MM.1S (cell line): ENCODE results near the gene DCST2.

ENCODE experiments used
- DNase-seq: peaks from one replicate; pipeline ENCODE4 v3.0.0-alpha.2; 2015
- H2AFZ ChIP-seq: fragments of 300-600 bp; sonication (generic); 2 replicates; pipeline ENCODE4 v1.6.0; 2016; ENCODE audit warnings: antibody characterized with exemption, low read length
- H3F3A ChIP-seq: fragments of 300-600 bp; sonication (generic); 2 replicates; pipeline ENCODE4 v1.6.1; 2016; ENCODE audit warnings: mild to moderate bottlenecking, antibody characterized with exemption, low read length, moderate library complexity, mixed read lengths; ENCODE audit not compliant: insufficient read depth
- H3K27ac ChIP-seq: fragments of 300-600 bp; sonication (generic); 2 replicates; pipeline ENCODE4 v1.5.1; 2016; ENCODE audit warnings: mild to moderate bottlenecking, low read length
- H3K27me3 ChIP-seq: fragments of 300-600 bp; sonication (generic); replicated peaks from 2 replicates; pipeline ENCODE4 v1.6.0; 2016; ENCODE audit warnings: low read length; ENCODE audit not compliant: insufficient read depth
- H3K36me3 ChIP-seq: fragments of 300-600 bp; sonication (generic); replicated peaks from 2 replicates; pipeline ENCODE4 v1.6.1; 2016; ENCODE audit warnings: mild to moderate bottlenecking, low read length, mixed read lengths; ENCODE audit not compliant: insufficient read depth
- H3K4me1 ChIP-seq: fragments of 300-600 bp; sonication (generic); 2 replicates; pipeline ENCODE4 v1.6.1; 2016; ENCODE audit warnings: low read length, mixed read lengths
- H3K4me2 ChIP-seq: fragments of 300-600 bp; sonication (generic); 2 replicates; pipeline ENCODE4 v1.6.0; 2016; ENCODE audit warnings: low read depth, low read length
- H3K4me3 ChIP-seq: fragments of 300-600 bp; sonication (generic); 2 replicates; pipeline ENCODE4 v1.5.1; 2016; ENCODE audit warnings: low read length, mixed read lengths
- H3K79me2 ChIP-seq: fragments of 300-600 bp; sonication (generic); 2 replicates; pipeline ENCODE4 v1.6.1; 2016; ENCODE audit warnings: mixed run types, low read length, mixed read lengths
- H3K9ac ChIP-seq: fragments of 300-600 bp; sonication (generic); 2 replicates; pipeline ENCODE4 v1.6.1; 2016; ENCODE audit warnings: low read length, mixed read lengths
- H3K9me2 ChIP-seq: fragments of 300-600 bp; sonication (generic); replicated peaks from 2 replicates; pipeline ENCODE4 v1.6.1; 2016; ENCODE audit warnings: mild to moderate bottlenecking, low read length, mixed read lengths; ENCODE audit not compliant: insufficient read depth
- H3K9me3 ChIP-seq: fragments of 300-600 bp; sonication (generic); replicated peaks from 2 replicates; pipeline ENCODE4 v1.6.1; 2016; ENCODE audit warnings: mild to moderate bottlenecking, low read length, mixed read lengths; ENCODE audit not compliant: insufficient read depth
- H4K20me1 ChIP-seq: fragments of 300-600 bp; sonication (generic); 2 replicates; pipeline ENCODE4 v1.6.1; 2016; ENCODE audit warnings: mild to moderate bottlenecking, low read length, moderate library complexity, mixed read lengths; ENCODE audit not compliant: insufficient read depth
- CTCF ChIP-seq: fragments of 300-600 bp; sonication (generic); IDR thresholded peaks from 2 replicates; pipeline ENCODE4 v1.5.1; 2016; ENCODE audit warnings: antibody characterized with exemption, low read length, mixed read lengths
- EZH2 ChIP-seq: fragments of 300-600 bp; sonication (generic); optimal IDR thresholded peaks from 2 replicates; pipeline ENCODE3; 2017; ENCODE audit warnings: low read depth, mild to moderate bottlenecking, antibody characterized with exemption, low read length, mixed read lengths
- EZH2phosphoT487 ChIP-seq: fragments of 300-600 bp; sonication (generic); IDR thresholded peaks from 2 replicates; pipeline ENCODE4 v1.6.1; 2018; ENCODE audit warnings: antibody characterized with exemption, low read length

Gene DCST2

GRCh38 chr1:154975409-154976059 lies 58.0 kb downstream of the DCST2 start:
- Histone ChIP-seq H4K20me1 (no peaks in the 10 kb centered on the region), H3K9ac (peak overlapping the region; percentile 86), H3K4me3 (peak overlapping the region; percentile 69), H3F3A (peaks cover 44% of the 10 kb centered on the region), H3K36me3 (peaks cover 9% of the 10 kb centered on the region), H3K27me3 (no peaks in the 10 kb centered on the region), H2AFZ (0 out of 2 replicates have a peak overlapping the region, but pooled peaks have one; percentile 0), H3K9me2 (no peaks in the 10 kb centered on the region), H3K4me2 (peak overlapping the region; percentile 73), H3K79me2 (peaks cover 84% of the 10 kb centered on the region), H3K4me1 (peaks cover 28% of the 10 kb centered on the region), H3K27ac (peak overlapping the region; percentile 90), H3K9me3 (no peaks in the 10 kb centered on the region)
- DNase-seq, result peak; percentile 92
- TF ChIP-seq CTCF (no peak), EZH2phosphoT487 (no peak), EZH2 (no peak)

GRCh38 chr1:154974808-154975408 lies 58.7 kb downstream of the DCST2 start:
- Histone ChIP-seq H2AFZ (peak overlapping the region; percentile 21; the same call in 1 of the 2 replicates), H3F3A (peaks cover 44% of the 10 kb centered on the region), H3K4me1 (peaks cover 32% of the 10 kb centered on the region), H4K20me1 (no peaks in the 10 kb centered on the region), H3K4me3 (peak overlapping the region; percentile 69), H3K79me2 (peaks cover 87% of the 10 kb centered on the region), H3K27ac (peak overlapping the region; percentile 90), H3K27me3 (no peaks in the 10 kb centered on the region), H3K9ac (peak overlapping the region; percentile 86), H3K9me3 (no peaks in the 10 kb centered on the region), H3K4me2 (peak overlapping the region; percentile 73), H3K9me2 (no peaks in the 10 kb centered on the region), H3K36me3 (peaks cover 9% of the 10 kb centered on the region)
- TF ChIP-seq EZH2 (no peak), CTCF (no peak), EZH2phosphoT487 (no peak)
- peak; percentile 99 for DNase-seq

- DNase-seq, result peak; percentile 100
- H2AFZ ChIP-seq, result peak within 1 kb of the TSS; percentile 21; the same call in 1 of the 2 replicates
- H3K9me3 ChIP-seq, result no peaks in the 10 kb centered on the region
- peaks cover 6% of the 10 kb centered on the region for H3K36me3 ChIP-seq
- H3K4me1 ChIP-seq, result peaks cover 39% of the 10 kb centered on the region
- peak within 1 kb of the TSS; percentile 86 for H3K9ac ChIP-seq
- H3K79me2 ChIP-seq, result peaks cover 88% of the 10 kb centered on the region
- H4K20me1 ChIP-seq, result no peaks in the 10 kb centered on the region
- peak within 1 kb of the TSS; percentile 90 for H3K27ac ChIP-seq
- no peak for TF ChIP-seq CTCF
- no peak for TF ChIP-seq EZH2
- no peak for TF ChIP-seq EZH2phosphoT487
- H3K4me2 ChIP-seq, result peak within 1 kb of the TSS; percentile 73
- no peaks in the 10 kb centered on the region for H3K9me2 ChIP-seq
- H3K27me3 ChIP-seq, result no peaks in the 10 kb centered on the region
- peaks cover 44% of the 10 kb centered on the region for H3F3A ChIP-seq
- peak within 1 kb of the TSS; percentile 69 for H3K4me3 ChIP-seq
Measured at GRCh38 chr1:154974102-154974807, 59.3 kb downstream of the DCST2 start, which contains the start of gene CKS1B. Gene CKS1B (plus strand): TSS chr1:154974681. CDS start chr1:154974746, 65 bp downstream.
